Stimulated activated CD4-positive, alpha-beta T cell treated with anti-CD3 and anti-CD28 coated beads, Interleukin-1b, Interleukin-23, amount 100 ng/mL, for 4 hours (primary cell): ENCODE results near the gene MAPT.
"Not testable (repeated sequence)": the region's sequence is repeated elsewhere in the genome, so short reads cannot be mapped to it uniquely, and the experiment has no call there.

Experiments used
- DNase-seq, 2 donors: peaks; one replicate each; pipeline ENCODE4 v3.0.0-alpha.2; 2020; ENCODE audit warnings: low read depth in 2 of 2

The MAPT gene

DNA sequence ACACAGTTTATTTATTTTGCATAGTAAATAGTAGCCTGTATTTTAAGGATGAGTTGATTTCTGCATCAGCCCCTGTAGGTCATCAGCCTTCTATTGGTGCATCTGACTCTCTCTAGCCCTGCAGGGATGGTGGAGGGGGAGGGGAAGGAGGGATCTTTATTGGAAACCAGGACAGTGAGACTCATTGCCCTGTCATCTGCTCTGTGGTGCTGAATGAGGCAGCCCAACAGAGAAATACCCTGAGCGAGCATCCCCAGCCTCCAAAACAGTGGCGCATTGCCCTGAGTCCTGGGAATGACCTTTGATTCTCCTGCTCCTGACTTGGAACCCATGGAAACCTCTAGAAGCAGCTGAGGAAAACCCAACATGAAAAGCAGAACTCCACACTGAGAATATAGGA, 59.2 kb downstream of the MAPT start:
- DNase-seq = no peak

DNA sequence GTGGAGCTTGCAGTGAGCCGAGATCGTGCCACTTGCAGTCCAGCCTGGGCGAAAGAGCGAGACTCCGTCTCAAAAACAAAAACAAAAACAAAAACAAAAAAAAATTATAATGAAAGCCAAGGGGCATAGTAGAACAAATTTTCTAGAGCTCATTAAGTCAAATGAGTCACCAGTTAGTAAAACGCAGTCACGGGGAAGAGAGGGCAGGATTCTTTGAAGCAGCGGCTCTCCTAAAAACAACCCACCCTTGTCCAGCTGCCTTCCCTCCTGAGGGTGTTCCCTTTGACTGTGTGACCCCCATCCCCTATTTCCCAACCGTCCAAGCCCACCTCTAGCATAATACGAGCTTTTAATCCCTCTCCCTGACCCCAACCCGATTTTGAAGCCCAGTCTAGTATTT, 60.6 kb downstream of the MAPT start:
- DNase-seq = no peak

DNA sequence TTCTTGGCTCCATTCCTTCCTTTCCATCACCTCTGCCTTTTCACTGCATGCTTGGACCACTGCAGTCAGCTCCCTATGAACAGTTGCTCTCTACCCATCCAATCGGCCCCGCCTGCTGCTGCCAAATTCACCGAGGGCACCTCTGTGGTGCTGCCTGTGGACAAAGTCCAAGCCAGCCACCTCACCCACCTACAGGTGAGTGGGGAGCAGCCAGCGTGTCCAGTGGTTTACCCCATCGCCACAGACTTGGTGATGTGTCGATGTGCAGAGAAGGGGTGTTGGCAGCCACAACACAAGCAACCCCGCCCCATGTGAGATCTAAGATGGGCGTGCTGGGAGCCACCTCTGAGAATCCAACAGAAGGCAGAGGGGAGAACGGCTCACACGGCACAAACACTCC, 61.0 kb downstream of the MAPT start:
- DNase-seq = no peak

DNA sequence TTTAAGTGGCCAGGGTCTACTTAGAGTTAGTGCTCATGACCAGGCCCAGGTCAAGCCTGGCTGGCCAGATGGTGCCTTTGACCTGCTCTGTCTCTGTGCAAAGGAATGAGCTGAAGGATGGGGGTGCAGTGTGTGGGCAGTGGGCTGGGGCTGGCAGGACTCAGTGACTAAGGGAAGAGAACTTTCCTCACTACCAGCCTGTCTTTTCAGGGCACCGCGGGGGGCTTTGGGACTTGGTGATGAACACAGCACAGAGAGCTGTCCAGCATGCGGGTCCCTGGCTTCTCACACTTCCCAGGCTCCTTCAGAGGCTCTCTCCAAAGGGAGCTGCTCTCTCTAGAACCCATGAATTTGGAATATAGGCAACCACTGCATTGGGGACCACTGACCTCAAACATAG, 61.7 kb downstream of the MAPT start:
- DNase-seq = no peak

DNA sequence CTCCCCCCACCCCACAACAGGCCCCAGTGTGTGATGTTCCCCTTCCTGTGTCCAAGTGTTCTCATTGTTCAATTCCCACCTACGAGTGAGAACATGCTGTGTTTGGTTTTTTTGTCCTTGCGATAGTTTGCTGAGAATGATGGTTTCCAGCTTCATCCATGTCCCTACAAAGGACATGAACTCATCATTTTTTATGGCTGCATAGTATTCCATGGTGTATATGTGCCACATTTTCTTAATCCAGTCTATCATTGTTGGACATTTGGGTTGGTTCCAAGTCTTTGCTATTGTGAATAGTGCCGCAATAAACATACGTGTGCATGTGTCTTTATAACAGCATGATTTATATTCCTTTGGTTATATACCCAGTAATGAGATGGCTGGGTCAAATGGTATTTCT, 62.4 kb downstream of the MAPT start:
- not testable (repeated sequence) for DNase-seq

DNA sequence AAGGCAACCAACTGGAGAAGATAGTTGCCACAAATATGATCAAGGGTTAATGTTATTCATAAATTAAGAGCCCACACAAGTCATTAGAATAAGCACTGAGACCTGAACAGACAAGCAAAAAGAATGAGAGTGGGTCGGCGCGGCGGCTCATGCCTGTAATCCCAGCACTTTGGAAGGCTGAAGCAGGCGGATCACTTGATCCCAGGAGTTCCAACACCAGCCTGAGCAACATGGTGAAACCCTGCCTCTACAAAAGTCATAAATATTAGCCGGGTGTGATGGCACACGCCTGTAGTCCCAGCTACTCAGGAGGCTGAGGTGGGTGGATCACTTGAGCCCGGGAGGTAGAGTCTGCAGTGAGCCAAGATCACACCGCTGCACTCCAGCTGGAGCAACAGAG, 64.0 kb downstream of the MAPT start:
- DNase-seq = no peak

DNA sequence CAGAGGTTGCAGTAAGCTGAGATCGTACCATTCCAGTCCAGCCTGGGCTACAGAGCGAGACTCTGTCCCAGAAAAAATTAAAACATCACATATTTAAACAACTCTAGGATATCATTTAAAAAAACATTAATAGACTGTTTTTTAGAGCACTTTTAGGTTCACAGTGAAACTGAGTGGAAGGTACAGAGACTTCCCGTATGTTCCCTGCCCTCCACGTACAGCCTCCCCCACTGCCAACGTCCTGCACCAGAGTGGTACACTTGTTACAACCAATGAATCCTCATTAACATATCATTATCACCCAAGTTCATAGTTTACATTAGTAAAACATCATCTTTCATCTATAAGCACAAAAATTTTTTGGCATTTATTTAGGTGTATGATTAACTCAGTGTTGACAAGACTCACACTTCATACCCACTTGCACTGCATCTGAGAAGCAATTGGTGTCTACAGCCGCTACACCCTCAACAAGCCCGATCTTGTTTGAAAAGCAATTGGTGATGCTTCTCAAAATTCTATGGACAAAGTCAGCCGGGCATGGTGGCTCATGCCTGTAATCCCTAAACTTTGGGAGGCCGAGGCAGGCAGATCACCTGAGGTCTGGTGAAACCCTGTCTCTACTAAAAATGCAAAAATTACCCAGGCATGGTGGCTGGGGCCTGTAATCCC, 64.8 kb downstream of the MAPT start:
- no peak for DNase-seq

DNA sequence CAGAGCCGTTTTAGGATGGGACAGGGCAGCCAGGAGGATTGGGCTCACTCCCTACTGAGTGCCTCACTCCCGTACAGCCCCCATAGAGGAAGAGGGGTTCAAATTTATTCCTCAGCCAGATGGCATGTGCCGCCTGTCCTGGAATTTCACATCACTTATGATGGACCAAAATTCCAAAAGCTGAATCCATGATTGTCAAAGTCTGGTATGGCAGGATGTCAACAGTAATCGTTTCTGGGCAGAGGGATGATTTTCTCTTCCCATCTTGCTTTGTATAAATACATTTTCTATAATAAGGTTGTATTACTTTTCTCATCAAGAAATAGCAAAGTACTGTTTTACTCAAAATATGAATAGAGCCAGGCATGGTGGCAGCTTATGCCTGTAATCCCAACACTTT, 66.0 kb downstream of the MAPT start:
- DNase-seq = no peak

DNA sequence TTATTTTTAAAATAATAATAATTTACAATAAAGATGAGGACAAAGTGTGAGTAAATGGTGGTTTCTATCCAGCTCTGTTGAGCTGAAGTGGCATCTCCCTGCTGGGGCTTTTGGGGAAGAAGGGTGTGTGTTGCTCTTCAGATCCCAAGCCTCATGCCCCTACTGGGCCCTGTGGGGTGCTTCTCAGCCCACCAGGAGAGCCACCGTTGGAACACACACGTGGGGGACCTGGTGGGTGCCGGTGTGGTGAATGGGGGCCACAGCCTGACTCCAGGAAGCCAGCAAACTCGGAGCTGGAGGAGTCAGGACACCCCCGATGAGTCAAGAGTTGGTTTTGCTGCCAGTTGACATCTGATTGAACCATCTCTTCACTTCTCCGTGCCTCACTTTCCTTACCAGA, 66.9 kb downstream of the MAPT start:
- DNase-seq = no peak

DNA sequence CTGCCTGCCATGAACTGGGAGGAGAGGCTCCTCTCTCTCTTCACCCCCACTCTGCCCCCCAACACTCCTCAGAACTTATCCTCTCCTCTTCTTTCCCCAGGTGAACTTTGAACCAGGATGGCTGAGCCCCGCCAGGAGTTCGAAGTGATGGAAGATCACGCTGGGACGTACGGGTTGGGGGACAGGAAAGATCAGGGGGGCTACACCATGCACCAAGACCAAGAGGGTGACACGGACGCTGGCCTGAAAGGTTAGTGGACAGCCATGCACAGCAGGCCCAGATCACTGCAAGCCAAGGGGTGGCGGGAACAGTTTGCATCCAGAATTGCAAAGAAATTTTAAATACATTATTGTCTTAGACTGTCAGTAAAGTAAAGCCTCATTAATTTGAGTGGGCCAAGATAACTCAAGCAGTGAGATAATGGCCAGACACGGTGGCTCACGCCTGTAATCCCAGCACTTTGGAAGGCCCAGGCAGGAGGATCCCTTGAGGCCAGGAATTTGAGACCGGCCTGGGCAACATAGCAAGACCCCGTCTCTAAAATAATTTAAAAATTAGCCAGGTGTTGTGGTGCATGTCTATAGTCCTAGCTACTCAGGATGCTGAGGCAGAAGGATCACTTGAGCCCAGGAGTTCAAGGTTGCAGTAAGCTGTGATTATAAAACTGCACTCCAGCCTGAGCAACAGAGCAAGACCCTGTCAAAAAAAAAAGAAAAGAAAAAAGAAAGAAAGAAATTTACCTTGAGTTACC, 68.0 kb downstream of the MAPT start:
- DNase-seq = no peak

DNA sequence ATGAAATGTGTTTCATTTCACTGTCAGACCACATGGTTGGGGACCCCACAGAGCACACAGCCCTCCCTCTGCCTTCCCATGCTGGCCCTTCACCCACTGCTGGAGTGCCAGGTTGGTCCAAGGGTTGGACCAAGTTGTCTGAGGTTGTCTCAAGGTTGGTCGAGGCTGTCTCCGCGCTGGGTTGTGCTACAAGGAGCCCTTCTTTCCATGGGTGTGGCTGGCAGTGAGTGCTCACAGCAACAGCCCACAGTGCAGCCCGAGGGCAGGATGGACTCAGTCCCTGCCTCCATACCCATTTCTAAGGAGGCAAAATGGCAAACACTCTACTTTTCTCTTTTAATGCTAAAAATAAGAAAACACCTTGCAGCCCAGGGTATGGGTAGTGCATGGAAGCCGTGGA, 68.9 kb downstream of the MAPT start:
- DNase-seq = no peak

DNA sequence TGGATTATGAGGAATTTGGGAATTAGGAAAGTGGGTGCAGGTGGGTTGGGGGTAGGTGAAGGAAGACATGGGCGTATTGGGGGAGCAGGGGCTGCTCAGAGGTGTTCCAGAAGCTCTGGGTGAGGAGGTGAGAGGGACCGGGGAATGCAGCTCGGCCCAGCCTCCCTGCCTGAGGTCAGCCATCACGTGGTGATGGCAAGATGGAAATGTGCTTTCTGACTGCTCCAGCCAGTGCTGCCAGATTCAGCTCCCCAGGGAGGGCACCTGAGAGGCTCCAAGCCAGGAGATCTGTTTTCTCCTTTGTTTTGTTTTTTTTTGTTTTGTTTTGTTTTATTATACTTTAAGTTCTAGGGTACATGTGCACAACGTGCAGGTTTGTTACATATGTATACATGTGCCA, 69.5 kb downstream of the MAPT start:
- no peak for DNase-seq

DNA sequence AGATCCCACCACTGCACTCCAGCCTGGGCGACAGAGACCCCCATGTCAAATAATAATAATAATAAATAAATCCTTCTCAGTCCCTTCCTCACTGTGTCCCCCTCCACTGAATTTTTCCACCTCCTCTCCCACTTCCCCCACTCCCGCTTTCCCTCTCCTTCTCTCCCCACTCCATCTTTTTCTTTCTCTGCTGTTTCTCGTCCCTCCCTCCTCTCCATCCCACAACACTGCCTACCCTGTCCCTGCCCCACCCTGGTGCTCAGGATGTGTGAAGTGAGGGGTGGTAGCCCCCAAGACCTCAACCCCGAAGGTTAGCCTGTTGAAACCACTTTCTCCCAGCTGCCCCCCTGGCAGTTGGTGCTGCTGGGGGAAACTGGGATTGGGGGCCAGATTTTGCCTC, 70.3 kb downstream of the MAPT start:
- DNase-seq = no peak

DNA sequence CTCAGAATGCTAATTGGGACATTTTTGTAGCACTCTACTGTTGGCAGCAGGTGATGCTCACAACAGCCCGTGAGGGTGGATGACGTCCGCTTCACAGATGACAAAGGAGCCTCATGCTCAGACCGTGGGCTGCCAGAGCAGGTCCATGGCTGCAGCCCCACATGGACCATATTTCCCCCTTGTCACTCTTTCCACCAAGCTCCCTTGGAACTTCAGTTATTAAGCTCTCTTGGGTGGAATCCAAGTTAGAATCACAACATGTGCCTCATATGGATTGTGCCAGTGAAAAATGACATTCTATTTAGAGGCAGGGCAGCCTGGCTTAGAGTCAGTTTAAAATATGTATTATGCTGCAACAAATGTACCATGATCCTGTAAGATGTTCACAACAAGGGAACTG, 71.5 kb downstream of the MAPT start:
- DNase-seq = no peak

DNA sequence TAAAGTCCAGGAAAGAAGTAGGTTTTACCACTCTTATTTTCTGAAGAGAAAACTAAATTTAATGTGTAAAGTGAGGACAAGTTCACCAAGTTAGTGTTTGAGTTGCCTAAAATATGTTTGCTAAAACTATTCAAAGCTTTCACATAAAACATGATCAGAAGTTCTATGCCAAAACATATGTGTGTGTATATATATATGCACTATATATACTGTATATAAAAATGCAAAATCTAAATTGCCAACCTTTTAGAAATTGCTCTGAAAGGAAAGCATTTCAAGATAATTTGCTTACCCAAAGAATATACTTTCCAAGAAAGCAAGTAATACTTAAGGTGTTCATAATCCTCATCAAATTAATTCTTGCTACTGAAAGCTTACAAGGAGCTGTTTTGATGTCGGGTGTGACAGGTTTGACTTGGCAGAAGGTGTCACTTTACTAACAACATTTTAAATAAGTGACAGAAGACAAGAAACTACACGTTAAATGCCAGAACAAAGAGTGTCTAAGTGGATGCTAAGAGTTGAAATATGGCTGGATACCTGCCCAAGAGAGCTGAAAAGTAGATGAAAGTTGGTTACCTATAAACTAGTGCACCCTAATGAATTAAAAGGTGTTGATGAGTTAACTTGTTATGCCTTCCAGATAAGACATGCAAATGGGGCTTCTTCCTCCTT, 72.4 kb downstream of the MAPT start:
- no peak for DNase-seq

DNA sequence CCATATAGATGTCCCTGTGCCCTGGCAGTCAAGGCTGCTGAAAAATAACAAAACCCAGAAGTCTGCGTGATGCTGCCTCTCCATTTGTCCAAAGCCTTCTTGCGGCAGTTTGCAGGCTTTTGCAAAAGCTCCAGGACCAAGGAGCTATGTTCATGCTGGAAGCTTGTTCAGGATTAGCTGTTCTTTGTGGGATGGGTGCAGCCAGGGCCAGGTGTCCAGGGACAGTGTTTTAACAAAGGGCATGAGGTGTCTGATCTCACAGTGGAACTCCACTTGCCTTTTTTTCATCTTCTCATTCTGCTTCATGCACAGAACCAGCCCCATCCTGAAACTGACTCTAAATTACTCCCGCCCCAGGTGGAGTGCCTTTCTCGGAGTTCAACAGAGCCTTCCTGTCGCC, 73.0 kb downstream of the MAPT start:
- DNase-seq = no peak

DNA sequence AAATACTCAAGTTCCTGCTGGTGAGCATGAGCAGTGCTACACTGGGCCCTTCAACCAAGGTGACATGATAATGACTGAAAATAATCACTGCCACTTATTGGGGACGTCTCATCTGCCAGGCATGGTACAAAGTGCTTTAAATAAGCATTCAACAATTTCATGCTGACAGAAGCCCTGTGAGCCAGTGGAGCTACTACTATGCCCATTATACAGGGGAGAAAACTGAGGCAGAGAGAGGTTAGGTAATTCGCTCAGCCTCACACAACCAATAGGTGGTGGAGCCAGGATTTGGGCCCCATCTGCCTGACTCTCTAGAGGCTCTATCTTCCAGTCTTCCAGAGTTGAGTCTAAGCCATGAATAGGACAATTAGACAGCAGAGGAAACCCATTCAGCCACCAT, 74.4 kb downstream of the MAPT start:
- DNase-seq = no peak

DNA sequence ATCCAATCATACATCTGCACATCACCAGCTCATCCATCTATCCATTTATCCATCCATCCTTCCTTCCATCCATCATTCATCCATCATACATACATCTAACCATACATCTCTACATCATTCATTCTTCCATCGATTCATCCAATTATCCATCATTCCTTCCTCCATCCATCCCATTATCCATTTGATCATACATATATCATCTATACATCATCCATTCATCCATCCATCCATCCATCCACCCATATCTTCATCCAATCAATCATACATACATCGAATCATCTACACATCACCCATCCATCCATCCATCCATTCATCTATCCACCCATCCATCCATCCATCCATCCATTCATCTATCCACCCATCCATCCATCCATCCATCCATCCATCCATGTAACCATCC, 75.4 kb downstream of the MAPT start:
- DNase-seq = no peak

DNA sequence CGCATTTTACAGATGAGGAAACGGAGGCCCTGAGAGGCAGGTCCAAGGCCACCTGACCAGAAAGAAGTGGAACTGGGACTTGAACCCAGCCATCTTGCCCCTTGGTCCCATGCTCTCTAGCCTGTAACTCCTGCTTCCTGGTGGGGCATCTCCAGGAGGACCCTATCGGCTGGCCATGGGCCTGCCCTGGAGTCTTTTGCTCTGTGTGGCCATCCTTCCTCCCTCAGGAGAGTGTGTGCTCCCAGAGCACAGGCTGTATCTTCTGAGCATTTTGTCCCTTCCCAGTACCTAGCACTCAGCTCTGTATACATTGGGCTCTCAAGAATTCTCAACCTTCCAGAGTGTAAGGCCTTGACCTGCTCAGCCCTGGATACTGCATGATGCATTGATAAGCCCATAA, 76.3 kb downstream of the MAPT start:
- no peak for DNase-seq

DNA sequence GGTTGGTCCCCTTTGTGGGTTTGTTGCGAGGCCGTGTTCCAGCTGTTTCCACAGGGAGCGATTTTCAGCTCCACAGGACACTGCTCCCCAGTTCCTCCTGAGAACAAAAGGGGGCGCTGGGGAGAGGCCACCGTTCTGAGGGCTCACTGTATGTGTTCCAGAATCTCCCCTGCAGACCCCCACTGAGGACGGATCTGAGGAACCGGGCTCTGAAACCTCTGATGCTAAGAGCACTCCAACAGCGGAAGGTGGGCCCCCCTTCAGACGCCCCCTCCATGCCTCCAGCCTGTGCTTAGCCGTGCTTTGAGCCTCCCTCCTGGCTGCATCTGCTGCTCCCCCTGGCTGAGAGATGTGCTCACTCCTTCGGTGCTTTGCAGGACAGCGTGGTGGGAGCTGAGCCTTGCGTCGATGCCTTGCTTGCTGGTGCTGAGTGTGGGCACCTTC, 77.4 kb downstream of the MAPT start:
- DNase-seq = no peak

DNA sequence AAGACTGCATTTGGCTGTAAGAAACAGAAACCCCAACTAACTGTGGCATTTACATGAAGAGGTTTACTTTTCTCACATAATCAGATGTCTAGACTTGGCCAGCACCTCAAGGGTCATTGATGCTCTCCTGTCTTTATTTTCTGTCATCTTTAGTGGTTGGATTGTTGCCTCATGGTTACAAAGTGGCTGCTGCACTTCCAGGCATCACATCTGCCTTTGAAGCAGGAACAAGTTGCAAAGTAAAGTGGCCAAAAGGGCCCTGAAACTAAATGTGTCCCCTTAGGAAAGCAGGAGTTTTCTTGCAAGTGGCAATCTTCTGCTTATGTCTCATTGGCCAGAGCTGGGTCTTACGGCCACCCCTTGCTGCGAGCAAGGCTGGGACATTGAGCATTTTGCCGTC, 78.2 kb downstream of the MAPT start:
- DNase-seq = no peak

DNA sequence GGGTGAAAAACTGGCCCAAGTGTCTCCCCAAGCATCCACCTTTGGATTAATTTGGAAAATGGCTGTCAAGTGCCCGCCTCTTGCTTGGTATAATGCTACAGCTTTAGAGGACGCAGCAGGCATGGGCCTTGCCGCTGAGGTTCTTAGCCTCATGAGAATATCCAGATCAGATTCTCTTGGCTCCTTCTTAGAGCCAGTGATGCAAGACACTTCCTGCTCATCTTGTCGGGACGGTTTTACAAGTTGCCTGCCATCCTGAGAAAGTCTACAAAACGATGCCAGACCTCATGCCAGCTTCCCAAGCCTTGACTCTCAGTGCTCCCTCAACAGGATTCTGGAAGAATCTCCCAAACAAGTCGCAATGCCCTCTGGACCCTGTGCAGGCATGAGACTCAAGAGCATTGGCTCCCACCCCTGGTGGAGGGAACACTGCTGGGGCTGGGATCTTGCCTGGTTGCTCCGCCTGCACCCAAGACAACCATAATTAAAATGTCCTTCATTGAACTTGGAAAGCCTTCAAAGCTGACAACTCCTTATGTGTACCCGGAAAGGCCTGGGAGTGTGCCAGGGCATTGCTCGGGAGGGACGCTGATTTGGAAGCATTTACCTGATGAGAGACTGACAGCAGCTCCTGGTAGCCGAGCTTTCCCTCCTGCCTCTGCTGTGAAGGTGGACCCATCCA, 78.9 kb downstream of the MAPT start:
- DNase-seq = no peak
